LNCaP clone FGC (cell line): ENCODE data around the gene WDR77.

Experiments
- DNase-seq: peaks from one replicate; pipeline ENCODE4 v3.0.0-alpha.2; 2011; ENCODE audit warnings: low read depth
- H3K4me3 ChIP-seq: 2 replicates; pipeline ENCODE4 v1.5.1; 2011; ENCODE audit warnings: mild to moderate bottlenecking, low read depth, low read length, control low read depth
- TF ChIP-seq, protein P1 (sequence below): IDR thresholded peaks from 2 replicates; pipeline ENCODE4 v1.5.1; 2012; ENCODE audit warnings: mild to moderate bottlenecking; ENCODE audit not compliant: control insufficient read depth, insufficient read depth; ENCODE audit errors: extremely low read depth

WDR77 gene

DNA sequence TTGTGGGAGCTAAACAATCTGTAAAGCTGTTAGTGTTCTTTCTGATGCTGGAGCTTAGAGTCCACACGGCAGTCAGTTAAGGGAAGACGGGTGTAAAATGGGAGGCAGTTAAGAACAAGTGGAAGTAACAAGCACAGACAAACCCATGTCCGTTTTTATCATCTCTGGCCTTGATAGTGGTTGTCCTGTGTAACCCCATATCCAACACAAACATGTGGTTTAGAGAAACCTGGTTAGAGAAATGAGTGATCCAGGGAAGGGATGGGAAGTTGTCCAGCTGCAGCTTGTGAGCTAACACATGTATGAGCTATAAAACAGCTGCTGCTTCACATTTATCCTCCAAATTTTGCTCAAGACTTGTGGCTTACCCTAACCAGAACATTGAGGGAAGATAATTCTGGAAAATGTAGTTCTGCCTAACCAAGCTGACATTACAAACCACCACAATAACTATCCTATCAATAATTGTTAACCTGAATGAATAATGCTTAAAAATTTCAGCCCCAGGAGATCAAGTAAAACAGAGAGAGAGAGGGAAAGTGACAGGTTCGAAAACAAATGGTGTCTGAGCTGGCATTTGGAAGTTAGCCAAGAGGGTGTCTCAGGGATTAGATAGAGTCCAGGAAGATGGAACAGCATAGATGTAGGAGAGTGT, 14.1 kb upstream of the WDR77 start:
- TF ChIP-seq, protein P1, sequence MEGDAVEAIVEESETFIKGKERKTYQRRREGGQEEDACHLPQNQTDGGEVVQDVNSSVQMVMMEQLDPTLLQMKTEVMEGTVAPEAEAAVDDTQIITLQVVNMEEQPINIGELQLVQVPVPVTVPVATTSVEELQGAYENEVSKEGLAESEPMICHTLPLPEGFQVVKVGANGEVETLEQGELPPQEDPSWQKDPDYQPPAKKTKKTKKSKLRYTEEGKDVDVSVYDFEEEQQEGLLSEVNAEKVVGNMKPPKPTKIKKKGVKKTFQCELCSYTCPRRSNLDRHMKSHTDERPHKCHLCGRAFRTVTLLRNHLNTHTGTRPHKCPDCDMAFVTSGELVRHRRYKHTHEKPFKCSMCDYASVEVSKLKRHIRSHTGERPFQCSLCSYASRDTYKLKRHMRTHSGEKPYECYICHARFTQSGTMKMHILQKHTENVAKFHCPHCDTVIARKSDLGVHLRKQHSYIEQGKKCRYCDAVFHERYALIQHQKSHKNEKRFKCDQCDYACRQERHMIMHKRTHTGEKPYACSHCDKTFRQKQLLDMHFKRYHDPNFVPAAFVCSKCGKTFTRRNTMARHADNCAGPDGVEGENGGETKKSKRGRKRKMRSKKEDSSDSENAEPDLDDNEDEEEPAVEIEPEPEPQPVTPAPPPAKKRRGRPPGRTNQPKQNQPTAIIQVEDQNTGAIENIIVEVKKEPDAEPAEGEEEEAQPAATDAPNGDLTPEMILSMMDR = no peak
- no peak overlapping the region for H3K4me3 ChIP-seq
- no peak for DNase-seq

DNA sequence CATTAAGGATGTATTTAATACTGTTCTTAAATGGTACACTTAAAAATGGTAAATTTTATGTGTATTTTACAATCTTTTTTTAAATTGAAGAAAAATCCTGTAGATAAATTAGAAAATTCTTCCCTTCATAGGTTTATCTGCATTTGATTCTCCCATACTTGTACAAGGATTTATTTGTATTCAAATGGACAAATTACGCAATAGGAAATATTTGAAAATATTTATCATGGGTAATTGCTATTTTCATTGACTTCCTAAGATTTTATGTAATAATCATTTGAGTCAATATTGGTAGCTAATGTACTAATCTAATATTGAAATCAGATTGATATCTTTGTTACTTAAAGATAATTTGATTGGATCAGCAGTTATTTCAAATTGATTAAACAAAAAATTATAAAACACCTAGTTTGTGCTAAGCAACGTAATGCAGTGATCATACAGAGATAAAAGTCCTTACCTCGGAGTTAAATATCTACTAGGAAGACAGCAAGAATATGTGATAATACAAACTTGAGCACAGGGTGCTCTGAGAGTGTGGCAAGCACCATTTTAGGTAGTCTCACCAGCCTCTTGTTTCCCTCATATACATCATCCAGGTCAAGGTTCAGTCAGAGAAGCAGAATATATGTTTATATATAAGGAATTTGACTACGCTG, 13.4 kb upstream of the WDR77 start:
- TF ChIP-seq, protein P1 = no peak
- H3K4me3 ChIP-seq = no peak overlapping the region

DNA sequence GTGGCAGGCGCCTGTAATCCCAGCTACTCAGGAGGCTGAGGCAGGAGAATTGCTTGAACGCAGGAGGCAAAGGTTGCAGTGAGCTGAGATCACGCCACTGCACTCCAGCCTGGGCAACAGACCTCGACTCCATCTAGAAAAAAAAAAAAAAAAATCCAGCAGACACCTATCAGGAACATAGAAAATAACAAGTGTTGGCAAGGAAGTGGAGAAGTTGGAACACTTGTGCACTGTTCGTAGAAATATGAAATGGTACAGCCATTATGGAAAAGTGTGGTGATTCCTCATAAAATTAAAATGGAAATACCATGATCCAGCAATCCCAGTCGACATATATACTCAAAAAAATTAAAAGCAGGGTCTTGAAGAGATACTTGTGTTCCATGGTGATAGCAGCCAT, 12.7 kb upstream of the WDR77 start:
- DNase-seq = no peak
- no peak overlapping the region for H3K4me3 ChIP-seq
- TF ChIP-seq, protein P1 = no peak

More for the DNA sequence above, 13.4 kb upstream of the WDR77 start:
- DNase-seq = no peak

DNA sequence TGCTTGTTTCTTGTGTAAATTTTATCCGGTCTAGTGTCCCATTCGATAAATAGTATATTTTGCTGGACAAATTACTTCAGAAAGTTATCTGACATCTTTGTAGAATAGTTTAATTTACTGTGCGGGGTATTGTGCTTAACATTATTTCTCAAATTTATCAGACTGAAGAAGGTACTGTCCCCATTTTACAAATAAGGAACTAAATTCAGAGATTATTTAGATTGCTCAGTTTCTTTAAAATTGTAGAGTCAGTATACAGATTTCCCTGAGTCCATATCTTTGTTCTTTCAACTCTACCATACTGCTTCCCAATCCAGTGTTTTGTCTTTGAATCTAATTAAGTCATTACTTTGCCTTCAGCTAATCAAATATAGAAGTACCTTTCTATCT, 6.6 kb upstream of the WDR77 start:
- no peak for DNase-seq
- TF ChIP-seq, protein P1 = no peak
- H3K4me3 ChIP-seq = no peak overlapping the region

DNA sequence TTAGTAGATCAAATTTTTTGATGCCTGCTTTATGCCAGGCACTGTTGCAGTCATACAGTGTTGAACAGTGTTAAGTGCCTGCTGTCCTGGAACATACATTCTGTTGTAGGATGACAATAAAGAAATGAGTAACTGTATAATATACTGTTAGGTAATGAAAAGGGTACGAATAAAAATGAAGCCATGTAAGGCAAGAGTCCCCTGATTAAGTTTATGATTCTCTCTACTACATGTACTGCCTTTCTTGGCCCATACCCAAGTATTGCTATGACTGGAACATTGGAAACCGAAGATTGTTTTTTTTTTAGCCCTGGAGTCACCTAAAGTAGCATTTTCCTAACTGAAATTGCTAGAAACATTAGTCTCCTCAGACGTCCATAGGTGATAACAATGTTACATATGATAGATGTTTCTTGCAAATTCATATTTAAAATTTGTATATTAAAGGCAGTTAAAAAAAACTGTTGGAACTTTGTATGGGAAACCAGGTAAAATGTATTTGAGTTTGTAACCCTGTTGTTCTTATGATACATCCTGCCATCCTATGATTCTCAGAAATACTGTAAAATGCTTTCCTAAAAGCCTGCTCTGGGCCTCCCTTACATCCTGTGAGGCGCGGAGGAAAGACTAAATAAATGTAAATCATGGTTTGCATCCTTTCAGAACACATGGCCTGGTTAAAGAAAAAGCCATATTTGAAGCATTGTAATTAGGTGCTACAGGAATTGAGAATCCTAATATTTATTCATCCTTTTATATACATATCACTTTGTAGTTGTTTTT, 6.0 kb upstream of the WDR77 start:
- no peak overlapping the region for H3K4me3 ChIP-seq
- no peak for DNase-seq
- TF ChIP-seq, protein P1 = no peak

DNA sequence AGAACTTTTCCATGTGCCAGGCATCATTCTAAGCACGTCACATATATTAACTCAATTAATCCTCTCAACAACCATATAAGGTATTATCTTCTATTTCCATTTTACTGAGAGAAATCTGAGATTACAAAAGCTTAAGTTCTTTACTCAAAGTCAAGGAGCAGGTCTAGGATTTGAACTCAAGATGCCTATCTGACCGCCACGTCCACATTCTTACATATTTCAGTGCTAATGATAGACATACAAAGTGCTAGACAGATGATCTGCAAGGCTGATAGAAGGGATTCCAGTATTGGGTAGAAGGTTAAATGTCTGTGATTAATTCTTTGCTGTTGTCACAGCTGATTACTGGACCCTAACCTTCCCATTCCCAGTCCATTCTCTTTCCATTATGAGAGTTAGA, 4.7 kb upstream of the WDR77 start:
- H3K4me3 ChIP-seq = no peak overlapping the region
- TF ChIP-seq, protein P1 = no peak

More for the DNA sequence above, 4.7 kb upstream of the WDR77 start:
- DNase-seq = no peak
